ENCODE data around the gene METTL15.
"Not testable (repeated sequence)": the region's sequence is repeated elsewhere in the genome, so short reads cannot be mapped to it uniquely, and the experiment has no call there.

Gene METTL15
- 9.3 to 11.8 (median 9.7) reads per million in 3 donors for total RNA-seq

GRCh38 chr11:28107750-28108618 is at the start of gene METTL15, which contains the start of gene KIF18A:
METTL15 (plus strand) TSS chr11:28108388; CDS start chr11:28113335, 4,947 bp downstream.
KIF18A (minus strand) TSS chr11:28108156; CDS start chr11:28097947, 10,209 bp downstream.
- Histone ChIP-seq H3K4me3 (ENCODE audit: insufficient read depth, low read depth, low read length, poor library complexity, severe bottlenecking) (peak within 1 kb of the TSS; percentile 93), H3K9me3 (ENCODE audit: control insufficient read depth, low read length) (no peaks in the 10 kb centered on the region), H3K4me1 (ENCODE audit: control insufficient read depth, insufficient read depth, low read length, poor library complexity, severe bottlenecking) (peaks cover 3% of the 10 kb centered on the region), H3K36me3 (ENCODE audit: control insufficient read depth, insufficient read depth, low read length) (no peaks in the 10 kb centered on the region), H3K27ac (ENCODE audit: insufficient read depth, low read length, poor library complexity, severe bottlenecking) (peak within 1 kb of the TSS; percentile 88), H3K27me3 (replicated peaks; ENCODE audit: control insufficient read depth, insufficient read depth, low read length, poor library complexity, severe bottlenecking) (no peaks in the 10 kb centered on the region)
- peak; percentile 95 to 99 (median 97) for DNase-seq

- no peak overlapping the region for H3K4me3 ChIP-seq (ENCODE audit: insufficient read depth, low read depth, low read length, poor library complexity, severe bottlenecking)
- no peak for DNase-seq
- no peaks in the 10 kb centered on the region for H3K27me3 ChIP-seq (replicated peaks; ENCODE audit: control insufficient read depth, insufficient read depth, low read length, poor library complexity, severe bottlenecking)
- no peaks in the 10 kb centered on the region for H3K4me1 ChIP-seq (ENCODE audit: control insufficient read depth, insufficient read depth, low read length, poor library complexity, severe bottlenecking)
- H3K27ac ChIP-seq (ENCODE audit: insufficient read depth, low read length, poor library complexity, severe bottlenecking) = no peak overlapping the region
- no peaks in the 10 kb centered on the region for H3K36me3 ChIP-seq (ENCODE audit: control insufficient read depth, insufficient read depth, low read length)
- no peaks in the 10 kb centered on the region for H3K9me3 ChIP-seq (ENCODE audit: control insufficient read depth, low read length)
These were observed 36.9 kb upstream of the METTL15 start for GRCh38 chr11:28071305-28071704.

GRCh38 chr11:28072321-28072720 is 35.9 kb upstream of the METTL15 start:
- Histone ChIP-seq H3K4me1 (ENCODE audit: control insufficient read depth, insufficient read depth, low read length, poor library complexity, severe bottlenecking) (no peaks in the 10 kb centered on the region), H3K27ac (ENCODE audit: insufficient read depth, low read length, poor library complexity, severe bottlenecking) (no peak overlapping the region), H3K4me3 (ENCODE audit: insufficient read depth, low read depth, low read length, poor library complexity, severe bottlenecking) (no peak overlapping the region), H3K36me3 (ENCODE audit: control insufficient read depth, insufficient read depth, low read length) (no peaks in the 10 kb centered on the region), H3K27me3 (replicated peaks; ENCODE audit: control insufficient read depth, insufficient read depth, low read length, poor library complexity, severe bottlenecking) (no peaks in the 10 kb centered on the region), H3K9me3 (ENCODE audit: control insufficient read depth, low read length) (no peaks in the 10 kb centered on the region)
- no peak for DNase-seq

GRCh38 chr11:28077521-28077920 is 30.7 kb upstream of the METTL15 start:
- Histone ChIP-seq H3K4me1 (ENCODE audit: control insufficient read depth, insufficient read depth, low read length, poor library complexity, severe bottlenecking) (no peaks in the 10 kb centered on the region), H3K27ac (ENCODE audit: insufficient read depth, low read length, poor library complexity, severe bottlenecking) (no peak overlapping the region)

GRCh38 chr11:28083118-28083517 is 25.1 kb upstream of the METTL15 start:
- no peak for DNase-seq
- Histone ChIP-seq H3K4me1 (ENCODE audit: control insufficient read depth, insufficient read depth, low read length, poor library complexity, severe bottlenecking) (no peaks in the 10 kb centered on the region), H3K4me3 (ENCODE audit: insufficient read depth, low read depth, low read length, poor library complexity, severe bottlenecking) (no peak overlapping the region), H3K27me3 (replicated peaks; ENCODE audit: control insufficient read depth, insufficient read depth, low read length, poor library complexity, severe bottlenecking) (no peaks in the 10 kb centered on the region), H3K9me3 (ENCODE audit: control insufficient read depth, low read length) (no peaks in the 10 kb centered on the region), H3K36me3 (ENCODE audit: control insufficient read depth, insufficient read depth, low read length) (no peaks in the 10 kb centered on the region), H3K27ac (ENCODE audit: insufficient read depth, low read length, poor library complexity, severe bottlenecking) (no peak overlapping the region)

More at GRCh38 chr11:28077521-28077920, 30.7 kb upstream of the METTL15 start:
- Histone ChIP-seq H3K27me3 (replicated peaks; ENCODE audit: control insufficient read depth, insufficient read depth, low read length, poor library complexity, severe bottlenecking) (no peaks in the 10 kb centered on the region), H3K36me3 (ENCODE audit: control insufficient read depth, insufficient read depth, low read length) (no peaks in the 10 kb centered on the region), H3K9me3 (ENCODE audit: control insufficient read depth, low read length) (no peaks in the 10 kb centered on the region), H3K4me3 (ENCODE audit: insufficient read depth, low read depth, low read length, poor library complexity, severe bottlenecking) (no peak overlapping the region)
- DNase-seq = no peak

GRCh38 chr11:28086569-28086968 is 21.6 kb upstream of the METTL15 start:
- Histone ChIP-seq H3K36me3 (ENCODE audit: control insufficient read depth, insufficient read depth, low read length) (no peaks in the 10 kb centered on the region), H3K27ac (ENCODE audit: insufficient read depth, low read length, poor library complexity, severe bottlenecking) (no peak overlapping the region)
- no peak for DNase-seq

GRCh38 chr11:28087192-28087591 is 21.0 kb upstream of the METTL15 start:
- not testable (repeated sequence) for H3K27ac ChIP-seq (ENCODE audit: insufficient read depth, low read length, poor library complexity, severe bottlenecking); DNase-seq; H3K4me3 ChIP-seq (ENCODE audit: insufficient read depth, low read depth, low read length, poor library complexity, severe bottlenecking); H3K36me3 ChIP-seq (ENCODE audit: control insufficient read depth, insufficient read depth, low read length); H3K9me3 ChIP-seq (ENCODE audit: control insufficient read depth, low read length); H3K27me3 ChIP-seq (replicated peaks; ENCODE audit: control insufficient read depth, insufficient read depth, low read length, poor library complexity, severe bottlenecking); H3K4me1 ChIP-seq (ENCODE audit: control insufficient read depth, insufficient read depth, low read length, poor library complexity, severe bottlenecking)

More at GRCh38 chr11:28086569-28086968, 21.6 kb upstream of the METTL15 start:
- Histone ChIP-seq H3K27me3 (replicated peaks; ENCODE audit: control insufficient read depth, insufficient read depth, low read length, poor library complexity, severe bottlenecking) (no peaks in the 10 kb centered on the region), H3K4me3 (ENCODE audit: insufficient read depth, low read depth, low read length, poor library complexity, severe bottlenecking) (no peak overlapping the region), H3K9me3 (ENCODE audit: control insufficient read depth, low read length) (no peaks in the 10 kb centered on the region), H3K4me1 (ENCODE audit: control insufficient read depth, insufficient read depth, low read length, poor library complexity, severe bottlenecking) (no peaks in the 10 kb centered on the region)

- H3K4me3 ChIP-seq (ENCODE audit: insufficient read depth, low read depth, low read length, poor library complexity, severe bottlenecking); H3K4me1 ChIP-seq (ENCODE audit: control insufficient read depth, insufficient read depth, low read length, poor library complexity, severe bottlenecking); H3K36me3 ChIP-seq (ENCODE audit: control insufficient read depth, insufficient read depth, low read length); H3K27me3 ChIP-seq (replicated peaks; ENCODE audit: control insufficient read depth, insufficient read depth, low read length, poor library complexity, severe bottlenecking); H3K9me3 ChIP-seq (ENCODE audit: control insufficient read depth, low read length); DNase-seq; H3K27ac ChIP-seq (ENCODE audit: insufficient read depth, low read length, poor library complexity, severe bottlenecking): not testable (repeated sequence)
These were observed 20.5 kb upstream of the METTL15 start for GRCh38 chr11:28087693-28088092.

GRCh38 chr11:28089378-28089777 is 18.8 kb upstream of the METTL15 start:
- Histone ChIP-seq H3K4me3 (ENCODE audit: insufficient read depth, low read depth, low read length, poor library complexity, severe bottlenecking) (no peak overlapping the region), H3K36me3 (ENCODE audit: control insufficient read depth, insufficient read depth, low read length) (no peaks in the 10 kb centered on the region), H3K27ac (ENCODE audit: insufficient read depth, low read length, poor library complexity, severe bottlenecking) (no peak overlapping the region), H3K27me3 (replicated peaks; ENCODE audit: control insufficient read depth, insufficient read depth, low read length, poor library complexity, severe bottlenecking) (no peaks in the 10 kb centered on the region), H3K4me1 (ENCODE audit: control insufficient read depth, insufficient read depth, low read length, poor library complexity, severe bottlenecking) (no peaks in the 10 kb centered on the region), H3K9me3 (ENCODE audit: control insufficient read depth, low read length) (no peaks in the 10 kb centered on the region)
- DNase-seq = no peak

GRCh38 chr11:28090052-28090749 is 18.0 kb upstream of the METTL15 start:
- Histone ChIP-seq H3K27ac (ENCODE audit: insufficient read depth, low read length, poor library complexity, severe bottlenecking) (no peak overlapping the region), H3K4me1 (ENCODE audit: control insufficient read depth, insufficient read depth, low read length, poor library complexity, severe bottlenecking) (no peaks in the 10 kb centered on the region), H3K27me3 (replicated peaks; ENCODE audit: control insufficient read depth, insufficient read depth, low read length, poor library complexity, severe bottlenecking) (no peaks in the 10 kb centered on the region), H3K36me3 (ENCODE audit: control insufficient read depth, insufficient read depth, low read length) (no peaks in the 10 kb centered on the region), H3K4me3 (ENCODE audit: insufficient read depth, low read depth, low read length, poor library complexity, severe bottlenecking) (no peak overlapping the region), H3K9me3 (ENCODE audit: control insufficient read depth, low read length) (no peaks in the 10 kb centered on the region)
- DNase-seq = no peak
